Endothelial cell of umbilical vein (primary cell): Measurements from ENCODE around the gene RIMS3.

Experiments
- CTCF ChIP-seq, 2 donors: IDR thresholded peaks; 1 replicate in 1 of 2; 2 replicates in 1 of 2; pipeline ENCODE4 v1.5.1; 2011; ENCODE audit warnings: low read length in 2 of 2, mild to moderate bottlenecking in 2 of 2, moderate library complexity in 2 of 2, control low read depth in 1 of 2, inconsistent platforms in 1 of 2, low read depth in 1 of 2; ENCODE audit not compliant: insufficient read depth in 1 of 2; ENCODE audit errors: extremely low read depth in 1 of 2
- MAX ChIP-seq: IDR thresholded peaks from 2 replicates; pipeline ENCODE4 v1.6.1; 2011; ENCODE audit not compliant: insufficient read depth, insufficient read length
- POLR2A ChIP-seq: IDR thresholded peaks from 2 replicates; pipeline ENCODE4 v1.6.1; 2012; ENCODE audit warnings: low read depth, mild to moderate bottlenecking, control low read depth, low read length
- POLR2AphosphoS5 ChIP-seq: IDR thresholded peaks from 2 replicates; pipeline ENCODE4 v1.6.1; 2012; ENCODE audit warnings: low read depth, mild to moderate bottlenecking, control low read depth, low read length, moderate library complexity; ENCODE audit not compliant: insufficient read depth

- no peak for TF ChIP-seq POLR2AphosphoS5
- TF ChIP-seq POLR2A, result no peak
- no peak for TF ChIP-seq CTCF (IDR thresholded peaks at IDR 0.05; ENCODE audit: extremely low read depth in 1 of 2, insufficient read depth in 1 of 2, low read depth in 1 of 2, low read length in 2 of 2)
- TF ChIP-seq MAX, result no peak
Observed at GRCh38 chr1:40712405-40712944, 47.0 kb upstream of the RIMS3 start.
